ENCODE measurements around the gene RAB40B. TPM values are rescaled to one million over a fixed set of nuclear protein-coding genes. Genes with fewer than 3 reads are reported as not detected.

Gene RAB40B
- total RNA-seq, 1 donor from 2014 or later: 14.6 TPM

- peaks cover 5% of the 10 kb centered on the region for H3K27me3 Mint-ChIP-seq (ENCODE audit: unreplicated experiment)
- H3K36me3 Mint-ChIP-seq (ENCODE audit: unreplicated experiment): no peaks in the 10 kb centered on the region
- H3K4me1 Mint-ChIP-seq (ENCODE audit: low read depth, unreplicated experiment): peaks cover 11% of the 10 kb centered on the region
- H3K4me3 Mint-ChIP-seq (ENCODE audit: unreplicated experiment): no peak overlapping the region
- H3K9me3 Mint-ChIP-seq (ENCODE audit: unreplicated experiment): peaks cover 11% of the 10 kb centered on the region
- no peak for TF ChIP-seq CTCF (IDR thresholded peaks at IDR 0.05; ENCODE audit: partially characterized antibody, unreplicated experiment)
- peak overlapping the region; percentile 31 for H3K27ac Mint-ChIP-seq (ENCODE audit: unreplicated experiment)
- no peak for DNase-seq
Observed at GRCh38 chr17:82713071-82713723, 14.7 kb upstream of the RAB40B start.

- peaks cover 4% of the 10 kb centered on the region for H3K4me1 Mint-ChIP-seq (ENCODE audit: low read depth, unreplicated experiment)
- no peaks in the 10 kb centered on the region for H3K36me3 Mint-ChIP-seq (ENCODE audit: unreplicated experiment)
- H3K4me3 Mint-ChIP-seq (ENCODE audit: unreplicated experiment): no peak overlapping the region
- no peaks in the 10 kb centered on the region for H3K27me3 Mint-ChIP-seq (ENCODE audit: unreplicated experiment)
- TF ChIP-seq CTCF (IDR thresholded peaks at IDR 0.05; ENCODE audit: partially characterized antibody, unreplicated experiment): no peak
- no peak for DNase-seq
- no peak overlapping the region for H3K27ac Mint-ChIP-seq (ENCODE audit: unreplicated experiment)
- H3K9me3 Mint-ChIP-seq (ENCODE audit: unreplicated experiment): peaks cover 8% of the 10 kb centered on the region
Observed at GRCh38 chr17:82710499-82711232, 12.2 kb upstream of the RAB40B start.

GRCh38 chr17:82709676-82710498 lies 11.4 kb upstream of the RAB40B start:
- Mint-ChIP-seq H3K36me3 (ENCODE audit: unreplicated experiment) (no peaks in the 10 kb centered on the region), H3K9me3 (ENCODE audit: unreplicated experiment) (peaks cover 5% of the 10 kb centered on the region), H3K4me1 (ENCODE audit: low read depth, unreplicated experiment) (peaks cover 4% of the 10 kb centered on the region), H3K27ac (ENCODE audit: unreplicated experiment) (no peak overlapping the region), H3K4me3 (ENCODE audit: unreplicated experiment) (no peak overlapping the region), H3K27me3 (ENCODE audit: unreplicated experiment) (no peaks in the 10 kb centered on the region)
- no peak for DNase-seq
- no peak for TF ChIP-seq CTCF (IDR thresholded peaks at IDR 0.05; ENCODE audit: partially characterized antibody, unreplicated experiment)

GRCh38 chr17:82709024-82709675 lies 10.7 kb upstream of the RAB40B start:
- Mint-ChIP-seq H3K4me1 (ENCODE audit: low read depth, unreplicated experiment) (peaks cover 4% of the 10 kb centered on the region), H3K9me3 (ENCODE audit: unreplicated experiment) (peaks cover 5% of the 10 kb centered on the region), H3K27me3 (ENCODE audit: unreplicated experiment) (no peaks in the 10 kb centered on the region), H3K4me3 (ENCODE audit: unreplicated experiment) (no peak overlapping the region), H3K36me3 (ENCODE audit: unreplicated experiment) (no peaks in the 10 kb centered on the region), H3K27ac (ENCODE audit: unreplicated experiment) (no peak overlapping the region)
- TF ChIP-seq CTCF (IDR thresholded peaks at IDR 0.05; ENCODE audit: partially characterized antibody, unreplicated experiment): no peak
- DNase-seq: no peak

Data from glutamatergic neuron (in vitro differentiated cells).